GM12891 (cell line): ENCODE measurements around the gene WNK1.

Source experiments
- PAX5 ChIP-seq: IDR thresholded peaks from 2 replicates; pipeline ENCODE4 v1.6.1; 2011; ENCODE audit warnings: low read length, moderate library complexity, mild to moderate bottlenecking; ENCODE audit not compliant: insufficient read depth, severe bottlenecking
- POLR2A ChIP-seq: IDR thresholded peaks from 2 replicates; pipeline ENCODE4 v1.6.1; 2011; ENCODE audit warnings: low read depth, low read length, control low read depth
- POLR2AphosphoS5 ChIP-seq: IDR thresholded peaks from 2 replicates; pipeline ENCODE4 v1.6.1; 2011; ENCODE audit warnings: low read depth, low read length, control low read depth
- POU2F2 ChIP-seq: IDR thresholded peaks from 2 replicates; pipeline ENCODE4 v1.6.1; 2011; ENCODE audit warnings: low read depth, mild to moderate bottlenecking, control low read depth, low read length, moderate library complexity
- SPI1 ChIP-seq: IDR thresholded peaks from 2 replicates; pipeline ENCODE4 v1.6.1; 2011; ENCODE audit warnings: low read depth, low read length, control low read depth
- TAF1 ChIP-seq: IDR thresholded peaks from 2 replicates; pipeline ENCODE4 v1.6.1; 2011; ENCODE audit warnings: low read depth, low read length, control low read depth

GRCh38 chr12:911191-911826, 158.9 kb downstream of the WNK1 start:
- TF ChIP-seq POLR2A = no peak
- TF ChIP-seq TAF1 = no peak
- TF ChIP-seq POLR2AphosphoS5 = no peak
- TF ChIP-seq POU2F2 = no peak
- TF ChIP-seq SPI1 = 0 out of 2 replicates have a peak, but pooled peaks have one; percentile 9
- TF ChIP-seq PAX5 = no peak
